Common myeloid progenitor, CD34-positive (primary cell): Measurements from ENCODE around the gene EXD3.

ENCODE experiments used
- CTCF ChIA-PET: fragments of 350-600 bp; sonication (Branson Sonifier 250); formaldehyde crosslinking; loops from one replicate; lab custom pipeline; 2021; ENCODE audit warnings: antibody characterized with exemption; lab: Charles Lee
- POLR2A ChIA-PET: fragments of 350-600 bp; sonication (Branson Sonifier 250); formaldehyde crosslinking; loops from one replicate; lab custom pipeline; 2021; ENCODE audit warnings: antibody characterized with exemption; lab: Charles Lee
- DNase-seq, 3 donors: peaks; one replicate each; pipeline versions ENCODE4 v3.0.0 to v3.0.0-alpha.2; 2013
- H3K27ac ChIP-seq, 2 experiments: 1 replicate in 1 of 2; 2 replicates in 1 of 2; pipeline ENCODE4 v1.7.0; 2013; ENCODE audit warnings: inconsistent platforms in 2 of 2, low read length in 2 of 2, mild to moderate bottlenecking in 2 of 2, low read depth in 1 of 2, moderate library complexity in 1 of 2; ENCODE audit not compliant: severe bottlenecking in 2 of 2, insufficient read depth in 1 of 2, poor library complexity in 1 of 2
- H3K27me3 ChIP-seq, 5 experiments: replicated peaks in 2 of 5; 1 replicate in 3 of 5; 2 replicates in 2 of 5; pipeline versions ENCODE4 v1.6.1 to v1.7.0; 2013; ENCODE audit warnings: low read length in 4 of 5, mild to moderate bottlenecking in 2 of 5, moderate library complexity in 2 of 5, inconsistent platforms in 1 of 5; ENCODE audit not compliant: insufficient read depth in 5 of 5, control insufficient read depth in 4 of 5
- H3K36me3 ChIP-seq, 4 experiments: 1 replicate in 2 of 4; 2 replicates in 2 of 4; pipeline versions ENCODE4 v1.6.1 to v1.7.0; 2013; ENCODE audit warnings: low read length in 3 of 4, control low read depth in 1 of 4, mild to moderate bottlenecking in 1 of 4; ENCODE audit not compliant: control insufficient read depth in 4 of 4, insufficient read depth in 4 of 4
- H3K4me1 ChIP-seq, 4 experiments: 1 replicate in 3 of 4; 2 replicates in 1 of 4; pipeline versions ENCODE4 v1.6.1 to v1.7.1; 2013; ENCODE audit warnings: low read length in 3 of 4, mild to moderate bottlenecking in 3 of 4, control low read depth in 1 of 4, inconsistent platforms in 1 of 4, moderate library complexity in 1 of 4; ENCODE audit not compliant: control insufficient read depth in 4 of 4, insufficient read depth in 4 of 4; ENCODE audit errors: control extremely low read depth in 1 of 4
- H3K4me3 ChIP-seq, 7 experiments: 1 replicate in 4 of 7; 2 replicates in 3 of 7; pipeline versions ENCODE4 v1.5.1 to v1.7.0; 2013; ENCODE audit warnings: mild to moderate bottlenecking in 7 of 7, low read length in 6 of 7, moderate library complexity in 6 of 7, inconsistent platforms in 2 of 7, low read depth in 2 of 7, control low read depth in 1 of 7; ENCODE audit not compliant: insufficient read depth in 4 of 7, control insufficient read depth in 1 of 7; ENCODE audit errors: extremely low read depth in 1 of 7
- H3K9me3 ChIP-seq, 5 experiments: 1 replicate in 4 of 5; 2 replicates in 1 of 5; pipeline versions ENCODE4 v1.6.1 to v1.7.1; 2013; ENCODE audit warnings: low read length in 4 of 5, mild to moderate bottlenecking in 2 of 5, inconsistent platforms in 1 of 5, low read depth in 1 of 5, moderate library complexity in 1 of 5; ENCODE audit not compliant: control insufficient read depth in 4 of 5, insufficient read depth in 2 of 5; ENCODE audit errors: control extremely low read depth in 1 of 5
- WGBS: methylation state at CpG from one replicate; pipeline ENCODE4 v1.1.5; 2013; ENCODE audit not compliant: insufficient coverage; 5-methylcytosine and 5-hydroxymethylcytosine counted together

The EXD3 gene

GRCh38 chr9:137295238-137295811 is 127.6 kb downstream of the EXD3 start:
- Histone ChIP-seq H3K36me3 (no peaks in the 10 kb centered on the region), H3K27ac (no peak overlapping the region), H3K27me3 (peaks cover 0 to 14% (median 0%) of the 10 kb centered on the region in 5 experiments), H3K4me3 (peak overlapping the region; percentile 23 to 69 (median 56)), H3K9me3 (no peaks in the 10 kb centered on the region), H3K4me1 (peaks cover 2 to 30% (median 28%) of the 10 kb centered on the region in 4 experiments)
- ChIA-PET CTCF (no interaction called here), POLR2A (interaction anchor here (1.6 kb wide), 1 partner anchor 18 kb away, joined by 3 read pairs; the partner anchor contains the start of gene TOR4A)
- WGBS: 0% methylated on average over 62 of the region's 76 CpGs
- DNase-seq: peak in 2 of 3 donors; percentile 64 to 70

- Histone ChIP-seq H3K9me3 (no peaks in the 10 kb centered on the region), H3K27me3 (peaks cover 0 to 14% (median 0%) of the 10 kb centered on the region in 5 experiments), H3K4me1 (peaks cover 0 to 26% (median 23%) of the 10 kb centered on the region in 4 experiments), H3K36me3 (no peaks in the 10 kb centered on the region), H3K27ac (no peak overlapping the region), H3K4me3 (peak overlapping the region in 4 of 7 experiments; percentile 38 to 69 (median 55))
- peak in 2 of 3 donors; percentile 58 to 65 for DNase-seq
- 9% methylated on average over 34 of the region's 35 CpGs for WGBS
- ChIA-PET POLR2A (interaction anchor here (1.5 to 1.6 kb wide), 2 partner anchors 18 to 26 kb away, joined by 3 to 4 read pairs; partner anchors contain the start of gene TOR4A), CTCF (interaction anchor here (1.1 to 1.4 kb wide), 2 partner anchors 95 to 214 kb away, joined by 3 read pairs; no protein-coding TSS in a partner anchor)
These were observed 128.2 kb downstream of the EXD3 start for GRCh38 chr9:137294681-137295237.

DNA sequence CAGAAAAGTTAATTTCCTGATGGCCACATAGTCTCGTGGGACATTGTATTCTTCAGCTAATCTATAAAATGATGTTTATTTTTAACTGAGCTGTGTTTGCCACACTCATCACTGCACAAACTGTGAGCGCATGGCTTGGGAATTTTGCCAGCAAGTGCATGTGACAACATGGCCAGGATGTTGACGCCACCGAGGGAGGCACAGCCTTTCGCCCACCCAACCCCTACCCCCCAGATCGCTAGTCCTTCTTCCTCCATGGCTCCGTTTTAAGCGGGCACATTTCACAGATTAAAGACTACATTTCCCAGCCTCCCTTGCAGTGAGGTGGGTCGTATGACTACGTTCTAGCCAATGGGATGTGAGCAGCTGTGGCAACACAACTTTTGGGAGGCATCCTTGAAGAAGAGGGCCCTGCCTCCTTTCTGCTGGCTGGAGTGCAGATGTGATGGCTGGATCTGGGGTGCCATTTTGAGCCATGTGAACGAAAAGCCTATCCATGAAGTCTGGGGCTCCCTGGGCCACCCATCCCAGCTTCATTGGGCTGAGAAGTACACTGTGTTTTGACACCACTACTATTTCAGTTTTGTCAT is 128.8 kb downstream of the EXD3 start:
- Histone ChIP-seq H3K4me3 (no peak overlapping the region), H3K27ac (no peak overlapping the region), H3K36me3 (no peaks in the 10 kb centered on the region), H3K4me1 (peaks cover 0 to 26% (median 22%) of the 10 kb centered on the region in 4 experiments), H3K27me3 (peaks cover 0 to 14% (median 0%) of the 10 kb centered on the region in 5 experiments), H3K9me3 (no peaks in the 10 kb centered on the region)
- WGBS: 31% methylated on average over 9 of the region's 11 CpGs
- DNase-seq: peak; percentile 67 to 89 (median 82)
- ChIA-PET CTCF (interaction anchor here (1.0 to 1.4 kb wide), 4 partner anchors 16 to 215 kb away, joined by 3 to 4 read pairs (median 3); no protein-coding TSS in a partner anchor), POLR2A (interaction anchor here (0.6 to 1.6 kb wide), 3 partner anchors 17 to 110 kb away, joined by 3 to 4 read pairs (median 3); partner anchors contain the start of gene TOR4A)

DNA sequence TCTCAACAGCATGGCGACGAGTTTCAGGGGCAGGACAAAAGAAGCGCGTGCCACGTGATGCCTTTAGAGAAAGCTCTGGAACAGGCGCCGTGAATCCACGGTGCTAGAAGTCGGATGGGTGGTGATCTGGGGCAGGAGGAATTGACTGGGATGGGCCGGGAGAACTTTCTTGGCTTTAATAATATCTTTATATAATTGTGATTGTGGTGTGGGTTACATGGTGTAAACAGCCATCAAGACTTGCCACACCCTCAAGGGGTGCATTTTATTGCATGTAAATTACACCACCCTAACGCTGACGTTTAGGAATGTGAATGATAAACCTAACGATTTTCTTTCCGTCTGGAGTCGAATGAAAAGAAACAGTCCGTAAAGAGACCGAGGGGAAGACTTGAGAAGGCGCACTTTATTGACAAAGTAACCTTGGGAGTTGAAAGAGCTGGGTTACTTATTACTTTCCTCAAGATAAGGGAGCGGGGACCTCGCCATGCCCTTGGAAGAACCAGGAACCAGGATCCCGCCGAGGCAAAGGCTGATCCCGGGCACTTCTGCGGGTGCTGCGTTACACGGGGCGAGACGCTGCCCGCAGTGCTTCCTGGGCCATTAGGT is 129.4 kb downstream of the EXD3 start:
- peaks cover 0 to 26% (median 22%) of the 10 kb centered on the region in 4 experiments for H3K4me1 ChIP-seq
- peaks cover 0 to 14% (median 0%) of the 10 kb centered on the region in 5 experiments for H3K27me3 ChIP-seq
- no peak overlapping the region for H3K4me3 ChIP-seq
- 98% methylated on average over 27 of the region's 29 CpGs for WGBS
- H3K9me3 ChIP-seq: no peaks in the 10 kb centered on the region
- H3K36me3 ChIP-seq: no peaks in the 10 kb centered on the region
- POLR2A ChIA-PET: interaction anchor here (0.6 to 1.6 kb wide), 3 partner anchors 16 to 111 kb away, joined by 3 to 4 read pairs (median 3); partner anchors contain the start of gene TOR4A
- no peak for DNase-seq
- CTCF ChIA-PET: interaction anchor here (1.0 to 1.4 kb wide), 5 partner anchors 16 to 215 kb away, joined by 3 to 4 read pairs (median 3); no protein-coding TSS in a partner anchor
- H3K27ac ChIP-seq: no peak overlapping the region

GRCh38 chr9:137293094-137293481 is 129.9 kb downstream of the EXD3 start:
- Histone ChIP-seq H3K4me3 (no peak overlapping the region), H3K4me1 (peaks cover 0 to 26% (median 22%) of the 10 kb centered on the region in 4 experiments), H3K27ac (no peak overlapping the region), H3K9me3 (no peaks in the 10 kb centered on the region), H3K36me3 (no peaks in the 10 kb centered on the region), H3K27me3 (peaks cover 0 to 14% (median 0%) of the 10 kb centered on the region in 5 experiments)
- 99% methylated on average over 11 of the region's 15 CpGs for WGBS
- ChIA-PET POLR2A (interaction anchor here (1.5 kb wide), 1 partner anchor 28 kb away, joined by 4 read pairs; no protein-coding TSS in a partner anchor), CTCF (interaction anchor here (1.1 kb wide), 1 partner anchor 115 kb away, joined by 4 read pairs; no protein-coding TSS in a partner anchor)
- DNase-seq: no peak

- CTCF ChIA-PET: interaction anchor here (0.7 to 2.5 kb wide), 28 partner anchors 10 to 386 kb away, joined by 3 to 13 read pairs (median 4); partner anchors contain the start of genes EXD3, NOXA1, NRARP and TOR4A
- DNase-seq: peak; percentile 65 to 83 (median 74)
- peaks cover 0 to 15% (median 6%) of the 10 kb centered on the region in 4 experiments for H3K36me3 ChIP-seq
- H3K27me3 ChIP-seq: no peaks in the 10 kb centered on the region
- H3K9me3 ChIP-seq: no peaks in the 10 kb centered on the region
- peaks cover 0 to 14% (median 9%) of the 10 kb centered on the region in 4 experiments for H3K4me1 ChIP-seq
- no peak overlapping the region for H3K4me3 ChIP-seq
- WGBS: 61% methylated on average over 14 of the region's 14 CpGs
- no peak overlapping the region for H3K27ac ChIP-seq
- POLR2A ChIA-PET: interaction anchor here (1.1 kb wide), 1 partner anchor 125 kb away, joined by 4 read pairs; no protein-coding TSS in a partner anchor
These were observed 136.0 kb downstream of the EXD3 start for GRCh38 chr9:137286975-137287383.
